GM21576 (cell line): ENCODE measurements around the gene MRTFA.

Experiments
- ATAC-seq: cut with Tn5 transposase; IDR thresholded peaks from one replicate; pipeline ENCODE4 v1.9.1; 2021; ENCODE audit warnings: mild to moderate bottlenecking, moderate library complexity; ENCODE audit not compliant: unreplicated experiment

Gene MRTFA

DNA sequence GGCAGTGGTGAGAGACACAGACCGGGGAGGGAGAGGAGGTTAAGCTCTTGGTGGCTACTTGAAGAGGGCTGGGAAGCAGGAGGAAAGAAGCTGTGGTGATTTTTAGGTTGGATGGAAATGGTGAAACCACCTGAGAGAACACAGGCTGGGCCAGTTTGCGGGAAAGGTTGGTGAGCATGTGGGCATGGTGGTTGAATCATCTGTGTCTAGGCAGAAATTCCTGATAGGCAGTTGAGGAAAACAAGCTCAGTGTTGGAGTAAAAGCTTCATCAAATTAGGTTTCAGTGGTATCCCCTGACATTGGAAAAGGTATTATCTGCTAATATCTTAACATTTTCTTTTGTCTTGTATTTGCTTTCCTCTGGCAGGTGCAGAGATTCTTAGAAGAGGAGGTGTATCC lies 270.5 kb downstream of the MRTFA start:
- ATAC-seq = no peak

DNA sequence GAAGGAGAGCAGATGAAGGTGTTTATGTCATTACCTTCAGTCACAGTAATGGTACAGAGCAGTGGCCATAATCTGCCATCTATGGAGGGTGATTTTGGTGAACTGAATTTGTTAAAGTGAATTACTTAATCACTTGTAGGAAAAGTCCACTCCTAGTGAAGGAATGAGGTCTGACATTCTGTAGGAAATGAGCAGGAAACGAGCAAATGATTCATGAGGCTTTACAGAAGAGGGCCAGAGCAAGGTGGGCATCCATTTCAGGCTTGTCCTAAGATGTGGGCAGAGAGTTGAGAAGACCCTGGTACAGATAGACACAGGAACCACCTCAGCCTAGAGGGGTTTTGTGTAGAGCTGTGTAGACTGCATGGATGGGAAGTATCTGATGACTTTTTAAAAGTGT lies 272.1 kb downstream of the MRTFA start:
- ATAC-seq = no peak

DNA sequence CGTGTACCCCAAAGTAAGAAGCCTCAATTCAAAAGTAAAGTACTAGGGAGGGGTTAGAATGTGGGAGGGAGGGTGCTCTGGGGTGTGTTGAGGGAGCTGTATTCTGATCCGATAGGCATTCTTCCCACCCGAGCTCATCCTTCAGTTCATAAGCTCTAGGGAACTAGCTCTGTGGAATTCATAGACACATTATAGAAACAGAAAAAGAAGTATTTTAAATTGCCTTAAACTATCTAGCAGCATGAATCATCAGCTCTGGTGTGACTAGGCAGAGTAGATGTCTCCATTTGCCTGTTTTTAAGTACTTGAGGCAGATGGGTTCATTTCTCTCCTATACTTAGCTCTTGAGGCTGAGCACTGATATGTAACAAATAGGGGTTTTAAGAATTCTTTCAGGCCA lies 273.5 kb downstream of the MRTFA start:
- no peak for ATAC-seq

DNA sequence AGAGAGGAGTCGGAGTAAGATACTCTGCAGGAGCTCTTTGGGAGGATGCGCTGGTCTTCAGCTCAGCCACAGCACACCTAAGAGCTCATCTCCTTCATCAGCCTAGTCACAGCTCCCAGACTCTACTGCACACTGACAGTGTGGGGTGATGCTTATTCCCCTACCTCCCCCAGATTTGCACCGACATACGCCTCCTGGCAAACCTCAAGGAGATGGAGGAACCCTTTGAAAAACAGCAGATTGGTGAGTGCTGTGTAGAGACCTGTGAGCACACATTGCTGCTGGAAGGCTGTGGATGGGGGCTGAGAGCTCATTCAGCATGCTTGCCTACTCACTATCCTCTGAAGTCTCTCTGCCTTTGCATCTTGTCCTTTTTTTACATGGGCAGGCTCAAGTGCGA lies 275.4 kb downstream of the MRTFA start:
- no peak for ATAC-seq
